ENCODE measurements around the gene AAR2.

Gene AAR2

GRCh38 chr20:36261389-36262105, 25.3 kb downstream of the AAR2 start:
- no peak for DNase-seq

GRCh38 chr20:36262440-36262839, 26.2 kb downstream of the AAR2 start:
- no peak for DNase-seq

DNA sequence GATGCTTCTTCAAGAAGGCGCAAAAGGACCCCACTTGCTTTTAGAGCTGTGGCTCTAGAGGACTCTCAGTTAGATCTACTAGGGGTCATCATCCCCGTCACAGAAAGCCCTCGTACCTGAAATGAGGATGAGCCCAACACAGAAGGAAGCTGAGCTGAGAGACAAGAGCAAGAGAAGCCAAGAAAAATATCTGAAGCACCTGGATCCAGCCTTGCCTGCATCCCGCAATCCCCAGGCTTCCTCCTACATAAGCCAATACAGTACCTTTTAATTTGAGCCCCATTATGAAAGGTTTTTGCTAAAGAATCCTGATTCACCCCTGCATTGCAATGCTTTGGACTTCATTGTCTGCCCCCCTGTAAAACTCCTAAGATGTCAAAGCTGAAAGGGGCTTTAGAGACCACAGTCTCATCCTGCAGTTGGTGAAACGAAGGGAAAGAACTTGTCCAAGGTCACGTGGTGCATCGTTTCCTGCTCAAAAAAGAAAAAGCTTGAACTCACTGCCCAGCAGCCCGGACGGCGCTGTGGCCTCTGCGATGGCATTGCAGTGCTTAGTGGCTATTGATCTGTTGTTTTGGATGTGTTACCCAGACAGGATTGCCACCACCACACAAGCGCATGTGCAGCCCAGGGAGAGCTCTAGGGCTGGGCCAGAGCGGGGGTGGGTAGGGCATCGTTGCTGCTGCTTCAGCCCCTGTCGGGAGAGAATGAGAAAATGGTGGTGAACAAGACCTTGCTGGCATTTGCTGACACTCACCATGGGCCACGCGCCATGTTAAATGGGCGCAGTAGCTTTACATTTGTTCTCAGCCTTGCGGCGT, 28.4 kb downstream of the AAR2 start:
- DNase-seq, result no peak

GRCh38 chr20:36266189-36266588, 29.9 kb downstream of the AAR2 start:
- no peak for DNase-seq

GRCh38 chr20:36267605-36268381, 31.5 kb downstream of the AAR2 start:
- DNase-seq, result no peak

DNA sequence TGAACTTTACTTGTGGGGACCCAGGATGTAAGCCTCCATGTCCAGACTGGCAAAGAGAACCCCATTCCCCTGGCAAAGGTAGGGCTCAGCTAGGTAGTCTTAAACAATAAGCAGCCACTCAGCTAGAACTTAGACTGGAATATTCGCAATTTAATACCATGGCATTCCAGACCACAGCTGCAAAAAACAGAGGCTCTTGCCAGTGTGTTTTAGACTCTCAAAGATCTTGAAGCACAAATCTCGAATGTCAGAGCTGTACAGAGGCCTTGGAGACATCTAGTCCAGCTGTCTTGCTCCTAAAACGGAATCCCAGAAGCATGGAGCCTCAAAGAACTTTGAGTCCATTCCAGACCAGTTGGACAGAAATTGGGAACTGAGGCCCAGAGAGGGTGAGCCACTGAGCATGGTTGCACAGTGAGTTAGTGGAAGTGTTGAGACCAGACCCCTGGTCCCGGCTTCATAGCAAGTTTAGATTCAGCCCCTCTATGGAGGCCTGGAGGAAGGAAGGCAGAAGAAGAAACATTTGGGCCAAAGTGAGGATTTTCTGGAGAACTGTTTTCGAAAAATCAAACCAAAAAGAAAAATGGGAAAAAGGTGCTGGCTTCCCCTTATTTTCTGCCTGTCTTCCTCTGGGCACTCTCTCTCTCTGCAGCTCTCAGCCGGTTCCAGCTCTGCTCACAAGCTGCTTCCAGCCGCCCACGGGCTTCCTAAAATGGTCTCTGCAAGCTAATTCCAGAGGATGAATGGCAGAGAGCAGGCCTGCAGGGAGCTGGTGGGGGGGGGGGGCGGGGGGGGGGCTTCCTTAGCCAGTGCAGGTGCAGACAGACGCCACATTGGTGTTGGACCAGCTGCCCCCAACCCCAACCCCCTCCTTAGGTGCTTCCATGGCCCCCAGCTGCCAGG, 32.4 kb downstream of the AAR2 start:
- DNase-seq, result no peak

DNA sequence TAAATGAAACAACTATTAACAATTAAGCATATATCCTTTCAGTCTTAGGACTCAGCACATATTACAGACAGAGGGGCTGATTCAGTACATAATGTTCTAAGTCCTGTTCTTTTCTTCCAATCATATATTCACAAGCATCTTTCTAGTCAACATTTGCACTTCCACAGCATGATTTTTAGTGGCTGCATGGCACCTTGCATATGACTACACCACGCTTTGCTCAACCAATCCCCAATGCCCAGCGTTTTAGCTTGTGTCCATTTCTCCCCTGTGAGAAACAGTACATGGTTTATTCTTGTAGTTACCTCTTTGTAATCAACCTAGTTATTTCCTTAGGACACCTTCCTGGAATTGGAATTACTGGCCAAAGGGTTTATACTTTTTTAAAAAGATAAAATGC, 33.2 kb downstream of the AAR2 start:
- no peak for DNase-seq

GRCh38 chr20:36270744-36271638, 34.7 kb downstream of the AAR2 start:
- no peak for DNase-seq

DNA sequence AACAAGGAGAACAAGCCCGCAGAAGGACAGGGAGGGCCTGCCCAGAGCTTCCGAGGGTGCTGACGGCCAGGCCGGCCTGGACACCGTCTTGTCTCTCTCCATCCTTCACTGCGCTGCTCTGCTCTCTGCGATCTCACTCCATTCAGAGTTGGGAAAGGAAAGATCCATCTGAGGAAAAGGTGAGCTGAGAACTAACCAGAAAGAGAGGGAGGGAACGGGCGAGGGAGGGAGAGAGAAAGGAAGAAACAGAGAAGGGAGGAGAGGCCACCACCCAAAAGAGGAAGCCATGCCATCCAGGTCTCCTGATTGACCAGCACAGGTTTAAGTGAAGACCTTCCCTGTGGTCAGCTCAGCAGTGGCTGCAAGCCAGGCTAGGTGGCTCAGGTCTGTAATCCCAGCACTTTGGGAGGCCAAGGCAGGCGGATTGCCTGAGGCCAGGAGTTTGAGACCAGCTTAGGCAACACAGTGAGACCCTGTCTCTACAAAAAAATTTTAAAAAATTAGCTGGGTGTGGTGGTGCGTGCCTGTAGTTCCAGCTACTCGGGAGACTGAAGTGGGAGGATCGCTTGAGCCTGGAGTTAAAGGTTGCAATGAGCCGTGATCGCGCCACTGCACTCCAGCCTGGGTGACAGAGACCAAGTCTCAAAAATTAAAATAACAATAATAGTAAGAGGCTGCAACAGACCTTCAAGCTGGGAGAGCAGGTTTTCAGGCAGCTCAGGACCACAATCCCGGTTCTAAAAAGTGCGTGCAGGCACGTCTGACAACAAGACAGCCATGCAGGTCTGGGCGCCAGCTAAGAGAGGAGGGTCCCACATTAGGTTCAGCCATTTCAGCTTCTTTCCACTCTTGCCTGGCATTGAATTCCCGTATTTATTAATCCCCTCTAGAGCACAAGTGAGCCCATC, 35.6 kb downstream of the AAR2 start:
- no peak for DNase-seq

DNA sequence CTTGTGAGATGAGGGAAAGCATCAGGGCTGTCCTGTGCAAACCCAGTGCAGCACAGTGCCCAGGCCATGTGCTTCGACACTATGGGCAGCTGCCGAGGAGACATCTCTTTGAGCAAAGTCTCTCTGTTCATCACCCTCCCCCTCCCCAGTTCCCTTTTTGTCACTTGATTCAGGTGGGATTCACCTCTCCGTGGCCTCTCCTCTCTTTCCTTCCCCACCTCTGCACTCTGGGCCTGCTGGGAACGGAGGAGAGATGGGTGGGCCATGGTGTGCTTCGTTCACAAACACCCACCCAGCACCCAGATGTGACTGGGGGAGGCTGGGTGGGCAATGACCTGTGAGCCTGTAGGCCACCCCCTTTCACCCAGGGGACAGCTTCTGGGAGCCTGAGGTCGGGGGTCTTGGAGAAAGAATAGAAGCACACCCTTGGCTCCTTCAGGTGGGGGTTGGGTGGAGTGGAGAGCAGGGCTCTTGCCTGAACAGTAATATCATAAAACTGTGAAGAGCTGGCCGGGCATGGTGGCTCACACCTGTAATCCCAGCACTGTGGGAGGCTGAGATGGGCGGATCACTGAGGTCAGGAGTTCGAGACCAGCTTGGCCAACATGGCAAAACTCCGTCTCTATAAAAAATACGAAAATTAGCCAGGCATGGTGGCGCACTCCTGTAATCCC, 36.4 kb downstream of the AAR2 start:
- no peak for DNase-seq

DNA sequence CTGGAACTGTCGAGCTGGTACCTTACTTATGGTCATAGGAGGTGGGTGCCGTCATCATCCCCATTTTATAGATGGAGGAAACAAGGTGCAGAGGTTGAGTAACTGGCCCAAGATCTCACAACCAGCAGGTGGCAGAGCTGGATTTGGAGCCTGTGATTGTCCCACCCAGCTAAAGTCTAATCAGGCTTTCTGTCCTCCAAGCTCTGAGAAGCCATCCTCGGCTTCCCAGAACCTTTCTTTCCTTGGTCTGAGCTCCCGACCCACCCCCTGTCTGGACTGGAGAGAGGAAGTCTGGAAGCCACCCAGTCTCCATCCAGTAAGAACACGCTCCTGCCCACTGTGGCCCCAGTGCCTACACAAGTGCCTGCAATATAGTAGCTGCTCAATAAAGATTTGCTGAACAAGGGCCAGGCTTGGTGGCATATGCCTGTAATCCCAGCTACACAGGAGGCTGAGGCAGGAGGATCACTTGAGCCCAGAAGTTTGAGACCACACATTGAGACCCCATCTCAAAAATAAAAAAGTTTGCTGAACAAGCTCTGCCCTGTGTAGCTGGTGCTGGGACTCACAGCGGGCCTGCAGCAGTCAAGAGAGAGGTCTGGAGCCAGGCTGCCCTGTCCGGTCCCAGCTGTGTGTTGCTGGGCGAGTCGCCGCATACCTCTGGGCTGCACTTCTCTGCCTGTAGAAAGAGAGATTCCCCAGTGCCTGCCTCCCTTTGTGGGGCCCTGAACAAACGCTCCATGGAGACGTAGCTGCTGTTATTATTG, 37.3 kb downstream of the AAR2 start:
- no peak for DNase-seq

GRCh38 chr20:36274181-36274841, 38.0 kb downstream of the AAR2 start:
- no peak for DNase-seq

GRCh38 chr20:36275011-36275410, 38.7 kb downstream of the AAR2 start:
- DNase-seq, result no peak

GRCh38 chr20:36275441-36276189, 39.3 kb downstream of the AAR2 start:
- DNase-seq, result no peak

GRCh38 chr20:36277546-36277945, 41.3 kb downstream of the AAR2 start:
- DNase-seq, result no peak

DNA sequence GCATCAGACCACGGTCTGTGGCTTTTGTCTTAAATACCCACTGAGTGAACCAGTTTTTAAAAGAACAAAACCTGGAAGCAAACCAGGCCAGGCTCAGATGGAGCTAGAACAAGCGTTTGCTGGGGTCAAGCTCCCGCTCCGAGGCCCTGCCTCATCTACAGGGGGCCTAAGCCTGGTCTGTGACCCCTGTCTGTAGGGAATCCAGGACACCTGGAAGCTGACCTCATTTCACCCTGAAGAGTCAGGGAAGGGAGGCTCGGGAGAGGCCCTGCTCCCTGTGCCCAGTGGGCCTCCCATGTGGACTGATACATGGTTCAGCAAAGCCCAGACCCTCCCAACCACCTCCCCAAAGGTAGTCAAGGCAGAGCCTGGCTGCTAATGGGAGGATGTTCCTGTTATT, 43.1 kb downstream of the AAR2 start:
- no peak for DNase-seq

- DNase-seq, result no peak
Measured at GRCh38 chr20:36279776-36280175, 43.5 kb downstream of the AAR2 start.
